Transverse colon (tissue), 4 donors: ENCODE data around the gene ELK4. TPM values are rescaled to one million over a fixed set of nuclear protein-coding genes. Genes with fewer than 3 reads are reported as not detected.

Source experiments
- DNase-seq: peaks from one replicate; pipeline ENCODE4 v3.0.0-alpha.2; 2019
- H3K27ac ChIP-seq, 4 donors: fragments of 200-600 bp; sonication (generic); 2 replicates each; pipeline ENCODE4 v1.5.1; 2016 to 2018; ENCODE audit warnings: inconsistent platforms in 4 of 4
- H3K27me3 ChIP-seq: fragments of 200-600 bp; sonication (generic); 2 replicates; pipeline ENCODE4 v1.5.1; 2017; ENCODE audit warnings: inconsistent platforms
- H3K36me3 ChIP-seq, 4 donors: fragments of 200-600 bp; sonication (generic); 2 replicates each; pipeline ENCODE4 v1.5.1; 2017 to 2019; ENCODE audit warnings: inconsistent platforms in 4 of 4
- H3K4me1 ChIP-seq, 4 donors: fragments of 200-600 bp; sonication (generic); 2 replicates each; pipeline ENCODE4 v1.5.1; 2017 to 2020; ENCODE audit warnings: inconsistent platforms in 4 of 4
- H3K4me3 ChIP-seq, 4 donors: fragments of 200-600 bp; sonication (generic); 1 replicate in 1 of 4; 2 replicates in 3 of 4; pipeline versions ENCODE4 v1.5.1 to v1.6.1; 2017 to 2019; ENCODE audit warnings: inconsistent platforms in 4 of 4
- H3K9me3 ChIP-seq, 2 donors: fragments of 200-600 bp; sonication (generic); 2 replicates each; pipeline ENCODE4 v1.5.1; 2017 to 2019; ENCODE audit warnings: inconsistent platforms in 2 of 2
- CTCF ChIP-seq, 5 experiments: fragments of 200-600 bp in 3 of 5; fragments of 450-650 bp in 2 of 5; sonication (generic) in 3 of 5; IDR thresholded peaks; 1 replicate in 2 of 5; 2 replicates in 3 of 5; pipeline ENCODE4 v1.5.1; 2016 to 2017; ENCODE audit warnings: antibody characterized with exemption in 5 of 5, inconsistent platforms in 3 of 5, mild to moderate bottlenecking in 2 of 5, moderate library complexity in 1 of 5
- EP300 ChIP-seq: sonication (generic); formaldehyde crosslinking; IDR thresholded peaks from one replicate; pipeline ENCODE4 v1.6.1; 2017; ENCODE audit warnings: antibody characterized with exemption, low read depth
- POLR2A ChIP-seq: fragments of 450-650 bp; IDR thresholded peaks from one replicate; pipeline ENCODE4 v1.6.1; 2016; ENCODE audit warnings: antibody characterized with exemption, mild to moderate bottlenecking, moderate library complexity
- POLR2AphosphoS5 ChIP-seq, 3 donors: sonication (generic); formaldehyde crosslinking; IDR thresholded peaks; one replicate each; pipeline ENCODE4 v1.6.1; 2016; ENCODE audit warnings: antibody characterized with exemption in 3 of 3
- WGBS, 2 donors: methylation state at CpG; one replicate each; pipeline ENCODE4 v1.1.5; 2018; ENCODE audit warnings: low coverage in 1 of 2; 5-methylcytosine and 5-hydroxymethylcytosine counted together
- in situ Hi-C, 4 donors: fragments of 200-750 bp; cut with MboI; loops; one replicate each; pipeline versions ENCODE4 v1.15.0 to v1.15.1; 2017; ENCODE audit warnings: low sequenced_read_pairs in 3 of 4, low pct_ligation_motif_present in 1 of 4, low pct_unique_long_range_greater_than_20kb in 1 of 4
- intact Hi-C: fragments of 100-400 bp; cut with DNase I; formaldehyde crosslinking; loops from one replicate; pipeline ENCODE4 v1.15.1; 2023; ENCODE audit warnings: low total_unique reads
- total RNA-seq, 4 donors: library from RNA; depleted of rRNA; stranded (reverse); fragments of >200 nt; gene quantifications; one replicate each; pipeline ENCODE4 v1.1.0, GENCODE V29; 2016

ELK4 gene
- total RNA-seq, 4 donors from 2014 or later: 16.0 to 24.1 (median 19.7) TPM

- no peak for TF ChIP-seq EP300
- TF ChIP-seq CTCF (IDR thresholded peaks at IDR 0.05): no peak
- no peak for TF ChIP-seq POLR2A
- TF ChIP-seq POLR2AphosphoS5 (IDR thresholded peaks at IDR 0.05): no peak
- H3K27me3 ChIP-seq: no peaks in the 10 kb centered on the region
- no peak for DNase-seq
- H3K9me3 ChIP-seq: no peaks in the 10 kb centered on the region
- H3K4me3 ChIP-seq: no peak overlapping the region
- H3K27ac ChIP-seq: no peak overlapping the region
- intact Hi-C loops: no loop called here
- WGBS, 2 donors: 44 to 68% methylated on average over 2 to 8 of the region's 8 CpGs
- H3K4me1 ChIP-seq: peaks cover 12 to 16% (median 14%) of the 10 kb centered on the region in 4 donors
- no peaks in the 10 kb centered on the region for H3K36me3 ChIP-seq
- in situ Hi-C loops: loop anchor here in 1 of 4 donors (10.0 kb wide), 1 partner anchor 57 kb away; no protein-coding TSS in a partner anchor
Observed at GRCh38 chr1:205597691-205598314, 34.0 kb downstream of the ELK4 start.

- H3K4me3 ChIP-seq: no peak overlapping the region
- intact Hi-C loops (no loop called here), in situ Hi-C loops (loop anchor here in 1 of 4 donors (10.0 kb wide), 1 partner anchor 58 kb away; no protein-coding TSS in a partner anchor)
- no peaks in the 10 kb centered on the region for H3K36me3 ChIP-seq
- TF ChIP-seq CTCF (IDR thresholded peaks at IDR 0.05) (no peak), POLR2AphosphoS5 (IDR thresholded peaks at IDR 0.05) (no peak), POLR2A (no peak), EP300 (no peak)
- no peak for DNase-seq
- H3K9me3 ChIP-seq: no peaks in the 10 kb centered on the region
- 97% methylated on average over 3 of the region's 3 CpGs; no CpG with 5 or more reads in 1 of the 2 donors for WGBS, 2 donors
- no peak overlapping the region for H3K27ac ChIP-seq
- peaks cover 17 to 22% (median 19%) of the 10 kb centered on the region in 4 donors for H3K4me1 ChIP-seq
- H3K27me3 ChIP-seq: no peaks in the 10 kb centered on the region
Observed at GRCh38 chr1:205596876-205597275, 34.9 kb downstream of the ELK4 start.

GRCh38 chr1:205595861-205596260, 36.0 kb downstream of the ELK4 start:
- H3K27ac ChIP-seq: no peak overlapping the region
- TF ChIP-seq EP300: no peak
- no peak for TF ChIP-seq CTCF (IDR thresholded peaks at IDR 0.05)
- no peak for TF ChIP-seq POLR2A
- TF ChIP-seq POLR2AphosphoS5 (IDR thresholded peaks at IDR 0.05): no peak
- H3K4me3 ChIP-seq: no peak overlapping the region
- no peaks in the 10 kb centered on the region for H3K9me3 ChIP-seq
- DNase-seq: no peak
- H3K36me3 ChIP-seq: no peaks in the 10 kb centered on the region
- intact Hi-C loops: no loop called here
- H3K27me3 ChIP-seq: no peaks in the 10 kb centered on the region
- in situ Hi-C loops: loop anchor here in 1 of 4 donors (10.0 kb wide), 1 partner anchor 59 kb away; no protein-coding TSS in a partner anchor
- 57 to 86% methylated on average over 1 of the region's 1 CpG for WGBS, 2 donors
- peaks cover 17 to 31% (median 23%) of the 10 kb centered on the region in 4 donors for H3K4me1 ChIP-seq

GRCh38 chr1:205595435-205595834, 36.4 kb downstream of the ELK4 start:
- Histone ChIP-seq H3K27me3 (no peaks in the 10 kb centered on the region), H3K4me3 (no peak overlapping the region), H3K27ac (no peak overlapping the region), H3K4me1 (peaks cover 17 to 35% (median 25%) of the 10 kb centered on the region in 4 donors), H3K9me3 (no peaks in the 10 kb centered on the region), H3K36me3 (no peaks in the 10 kb centered on the region)
- DNase-seq: no peak
- TF ChIP-seq CTCF (IDR thresholded peaks at IDR 0.05) (no peak), EP300 (no peak), POLR2AphosphoS5 (IDR thresholded peaks at IDR 0.05) (no peak), POLR2A (no peak)
- in situ Hi-C loops (loop anchor here in 1 of 4 donors (10.0 kb wide), 1 partner anchor 59 kb away; no protein-coding TSS in a partner anchor), intact Hi-C loops (no loop called here)
- WGBS, 2 donors: 71% methylated on average over 2 of the region's 2 CpGs; no CpG with 5 or more reads in 1 of the 2 donors
